HCT116 (cell line): Measurements from ENCODE around the gene TMEM11. TPM values are rescaled to one million over a fixed set of nuclear protein-coding genes. Genes with fewer than 3 reads are reported as not detected.

Experiments
- ATAC-seq: fragments of 200-7000 bp; cut with Tn5 transposase; 2 replicates; pipeline ENCODE4 v1.9.1; 2020; ENCODE audit warnings: mild to moderate bottlenecking, moderate library complexity
- BruUV-seq: library from RNA; stranded (reverse); fragments of 400-500 nt; replicated peaks from 2 replicates; lab custom pipeline; 2021; lab: Mats Ljungman, UMichigan
- CTCF ChIA-PET: fragments of 300-600 bp; sonication (Branson Sonifier 250); formaldehyde crosslinking; loops from one replicate; lab custom pipeline; 2021; ENCODE audit warnings: antibody characterized with exemption; lab: Charles Lee
- POLR2A ChIA-PET: fragments of 300-600, 350-600 bp; sonication (Branson Sonifier 250); formaldehyde crosslinking; loops from one replicate; lab custom pipeline; 2021; ENCODE audit warnings: antibody characterized with exemption; lab: Charles Lee
- RAD21 ChIA-PET, 2 experiments: fragments of 300-600 bp; sonication (Branson Sonifier 250); formaldehyde crosslinking; loops; one replicate each; lab custom pipeline; 2023; ENCODE audit warnings: low total read pairs in 2 of 2; ENCODE audit not compliant: uncharacterized antibody in 2 of 2, unreplicated experiment in 2 of 2, low non-redundant PET in 1 of 2; lab: Charles Lee
- DNase-seq: peaks from one replicate; pipeline ENCODE4 v3.0.0-alpha.2; 2010; ENCODE audit warnings: low read depth, low spot score
- H2AFZ ChIP-seq: fragments of 200-600 bp; shearing (Covaris generic), sonication (generic); 2 replicates; pipeline ENCODE4 v1.6.1; 2017; ENCODE audit warnings: low read depth, mixed run types, mixed read lengths, antibody characterized with exemption, low read length; ENCODE audit not compliant: poor library complexity, severe bottlenecking
- H3K27ac ChIP-seq: 2 replicates; pipeline ENCODE4 v1.5.1; 2012; ENCODE audit warnings: low read depth, low read length
- H3K27me3 ChIP-seq: fragments of 200-600 bp; sonication (generic); 2 replicates; pipeline ENCODE4 v1.6.1; 2016; ENCODE audit warnings: mixed run types, low read length, mixed read lengths; ENCODE audit not compliant: insufficient read depth
- H3K36me3 ChIP-seq, 2 experiments: fragments of 200-500 bp in 1 of 2; fragments of 200-600 bp in 1 of 2; sonication (Bioruptor generic) in 1 of 2; sonication (generic) in 1 of 2; 2 replicates each; pipeline versions ENCODE4 v1.5.1 to v1.6.1; 2014 to 2016; ENCODE audit warnings: low read length in 2 of 2, inconsistent platforms in 1 of 2, mixed read lengths in 1 of 2, mixed run types in 1 of 2; ENCODE audit not compliant: insufficient read depth in 2 of 2, control insufficient read depth in 1 of 2
- H3K4me1 ChIP-seq, 2 experiments: fragments of 200-600 bp in 1 of 2; sonication (generic) in 1 of 2; 2 replicates each; pipeline versions ENCODE4 v1.5.1 to v1.6.1; 2012 to 2017; ENCODE audit warnings: low read length in 2 of 2, inconsistent platforms in 1 of 2, mild to moderate bottlenecking in 1 of 2, mixed read lengths in 1 of 2, mixed run types in 1 of 2, moderate library complexity in 1 of 2; ENCODE audit not compliant: insufficient read depth in 2 of 2, control insufficient read depth in 1 of 2
- H3K4me2 ChIP-seq: fragments of 200-600 bp; sonication (generic); 2 replicates; pipeline ENCODE4 v1.6.1; 2017; ENCODE audit warnings: mixed run types, low read length, mixed read lengths
- H3K4me3 ChIP-seq, 2 experiments: fragments of 200-600 bp in 1 of 2; sonication (generic) in 1 of 2; replicated peaks in 1 of 2; 2 replicates each; pipeline ENCODE4 v1.5.1; 2011 to 2016; ENCODE audit warnings: low read length in 2 of 2, control low read depth in 1 of 2, low read depth in 1 of 2, mild to moderate bottlenecking in 1 of 2, mixed read lengths in 1 of 2, mixed run types in 1 of 2
- H3K79me2 ChIP-seq: fragments of 200-600 bp; sonication (generic); 2 replicates; pipeline ENCODE4 v1.6.1; 2017; ENCODE audit warnings: mild to moderate bottlenecking, mixed run types, low read length, moderate library complexity, mixed read lengths; ENCODE audit not compliant: insufficient read depth
- H3K9ac ChIP-seq: fragments of 200-600 bp; sonication (generic); 2 replicates; pipeline ENCODE4 v1.6.1; 2016; ENCODE audit warnings: low read length, mixed read lengths
- H3K9me2 ChIP-seq: fragments of 200-600 bp; sonication (generic), shearing (Covaris generic); 2 replicates; pipeline ENCODE4 v1.6.1; 2017; ENCODE audit warnings: mixed run types, mild to moderate bottlenecking, moderate library complexity; ENCODE audit not compliant: insufficient read depth
- H3K9me3 ChIP-seq, 2 experiments: fragments of 200-500 bp in 1 of 2; fragments of 200-600 bp in 1 of 2; sonication (Bioruptor generic) in 1 of 2; sonication (generic) in 1 of 2; 2 replicates each; pipeline ENCODE4 v1.6.1; 2014 to 2017; ENCODE audit warnings: low read length in 2 of 2, mixed read lengths in 2 of 2, inconsistent platforms in 1 of 2, low read depth in 1 of 2, mild to moderate bottlenecking in 1 of 2, mixed run types in 1 of 2, moderate library complexity in 1 of 2; ENCODE audit not compliant: control insufficient read depth in 1 of 2, insufficient read depth in 1 of 2
- H4K20me1 ChIP-seq: fragments of 200-600 bp; sonication (generic), shearing (Covaris generic); 2 replicates; pipeline ENCODE4 v1.6.1; 2017; ENCODE audit warnings: mixed run types, mild to moderate bottlenecking, moderate library complexity; ENCODE audit not compliant: insufficient read depth
- ATF3 ChIP-seq: IDR thresholded peaks from 2 replicates; pipeline ENCODE4 v1.6.1; 2012
- CEBPB ChIP-seq: IDR thresholded peaks from 2 replicates; pipeline ENCODE4 v1.6.1; 2012; ENCODE audit warnings: low read depth
- CTCF ChIP-seq, 3 experiments: fragments of 200-600 bp in 1 of 3; sonication (generic) in 1 of 3; IDR thresholded peaks in 2 of 3; conservative IDR thresholded peaks in 1 of 3; 2 replicates each; pipeline ENCODE4 v1.5.1; 2012 to 2017; ENCODE audit warnings: low read depth in 2 of 3, low read length in 2 of 3, antibody characterized with exemption in 1 of 3, borderline replicate concordance in 1 of 3, control low read depth in 1 of 3, mild to moderate bottlenecking in 1 of 3, mixed read lengths in 1 of 3, mixed run types in 1 of 3, moderate library complexity in 1 of 3; ENCODE audit not compliant: insufficient read depth in 1 of 3
- EGR1 ChIP-seq: IDR thresholded peaks from 2 replicates; pipeline ENCODE4 v1.6.1; 2012; ENCODE audit warnings: low read depth
- ELF1 ChIP-seq: IDR thresholded peaks from 2 replicates; pipeline ENCODE4 v1.6.1; 2012; ENCODE audit warnings: low read depth, borderline replicate concordance
- RAD21 ChIP-seq: IDR thresholded peaks from 2 replicates; pipeline ENCODE4 v1.6.1; 2012; ENCODE audit warnings: low read depth, mild to moderate bottlenecking
- YY1 ChIP-seq: IDR thresholded peaks from 2 replicates; pipeline ENCODE4 v1.6.1; 2011; ENCODE audit warnings: low read length, low read depth, moderate library complexity, mild to moderate bottlenecking; ENCODE audit not compliant: insufficient replicate concordance; ENCODE audit errors: extremely low read depth
- ZNF274 ChIP-seq: fragments of 200-500 bp; sonication (Bioruptor generic); IDR thresholded peaks from 2 replicates; pipeline ENCODE4 v1.6.1; 2014; ENCODE audit warnings: mild to moderate bottlenecking, low read depth, low read length, inconsistent platforms
- intact Hi-C: fragments of 100-400 bp; cut with micrococcal nuclease; formaldehyde crosslinking; loops from 2 replicates; pipeline ENCODE4 v1.10.0; 2022
- total RNA-seq: library from RNA; stranded (reverse); gene quantifications from one replicate; pipeline ENCODE4 v1.2.1, GENCODE V29; 2021; ENCODE audit not compliant: unreplicated experiment

TMEM11 gene
- total RNA-seq, 1 experiment from 2014 or later: 31.0 TPM

GRCh38 chr17:21240369-21241055 lies 26.6 kb upstream of the TMEM11 start:
- DNase-seq (no peak), ATAC-seq (no peak)
- Histone ChIP-seq H3K36me3 (no peaks in the 10 kb centered on the region), H3K27ac (no peak overlapping the region), H2AFZ (no peak overlapping the region), H3K9me3 (no peaks in the 10 kb centered on the region), H3K4me2 (no peak overlapping the region), H3K79me2 (no peaks in the 10 kb centered on the region), H3K4me1 (no peaks in the 10 kb centered on the region), H3K4me3 (no peak overlapping the region), H3K27me3 (no peaks in the 10 kb centered on the region), H3K9ac (no peak overlapping the region), H3K9me2 (no peaks in the 10 kb centered on the region), H4K20me1 (no peaks in the 10 kb centered on the region)
- BruUV-seq: no TSS peak
- ChIA-PET RAD21 (no interaction called here), POLR2A (no interaction called here), CTCF (interaction anchor here (0.6 to 1.0 kb wide), 4 partner anchors 9 to 119 kb away, joined by 3 to 4 read pairs (median 3); partner anchors contain the start of gene NATD1)
- TF ChIP-seq EGR1 (no peak), CEBPB (no peak), ELF1 (no peak)
- intact Hi-C loops: no loop called here

- H3K4me1 ChIP-seq: no peaks in the 10 kb centered on the region
- intact Hi-C loops: no loop called here
- H3K9me2 ChIP-seq: no peaks in the 10 kb centered on the region
- no peaks in the 10 kb centered on the region for H3K9me3 ChIP-seq
- no peak overlapping the region for H3K4me3 ChIP-seq
- H4K20me1 ChIP-seq: no peaks in the 10 kb centered on the region
- no peak overlapping the region for H3K9ac ChIP-seq
- DNase-seq (no peak), ATAC-seq (peak; percentile 81)
- H3K79me2 ChIP-seq: no peaks in the 10 kb centered on the region
- peak; percentile 12 to 62 (median 50); a peak in 4 of 6 replicates for TF ChIP-seq CTCF (IDR thresholded peaks at IDR 0.05 in 2 of 3, conservative IDR thresholded peaks at IDR 0.05 in 1 of 3; ENCODE audit: borderline replicate concordance in 1 of 3, insufficient read depth in 1 of 3, low read depth in 2 of 3, low read length in 2 of 3)
- peak; percentile 34 for TF ChIP-seq RAD21
- no peak for TF ChIP-seq ZNF274
- TF ChIP-seq YY1: no peak
- no peak for TF ChIP-seq ATF3
- ChIA-PET CTCF (interaction anchor here (0.6 to 1.0 kb wide), 4 partner anchors 10 to 118 kb away, joined by 3 to 4 read pairs (median 3); partner anchors contain the start of gene NATD1), POLR2A (no interaction called here), RAD21 (no interaction called here)
- no peak overlapping the region for H3K27ac ChIP-seq
- no peak overlapping the region for H3K4me2 ChIP-seq
- no peak overlapping the region for H2AFZ ChIP-seq
- no peaks in the 10 kb centered on the region for H3K27me3 ChIP-seq
- no TSS peak for BruUV-seq
- H3K36me3 ChIP-seq: no peaks in the 10 kb centered on the region
Observed at GRCh38 chr17:21239680-21240368, 25.9 kb upstream of the TMEM11 start.
